A549 (cell line): Measurements from ENCODE around the gene FLII. TPM values are rescaled to one million over a fixed set of nuclear protein-coding genes. Genes with fewer than 3 reads are reported as not detected.

Source experiments
- ATAC-seq, 2 experiments: fragments of 200-7000 bp in 1 of 2; fragments of >200 bp in 1 of 2; cut with Nextera tagmentation in 1 of 2; cut with Tn5 transposase in 1 of 2; 3 replicates each; pipeline versions ENCODE4 v1.8.0 to v1.9.1; 2018 to 2020; ENCODE audit warnings: mild to moderate bottlenecking in 1 of 2, moderate library complexity in 1 of 2
- CTCF ChIA-PET: fragments of 300-600 bp; sonication (Branson Sonifier 250); formaldehyde crosslinking; extraction: SDS; loops from one replicate; lab custom pipeline; 2021; ENCODE audit warnings: antibody characterized with exemption, inconsistent platforms; lab: Yijun Ruan, JAX
- POLR2A ChIA-PET: fragments of 350-600 bp; formaldehyde crosslinking; extraction: SDS; loops from one replicate; lab custom pipeline; 2021; ENCODE audit warnings: antibody characterized with exemption, inconsistent platforms; lab: Yijun Ruan, JAX
- DNase-seq, 2 experiments: peaks; one replicate each; pipeline versions ENCODE4 v3.0.0 to v3.0.0-alpha.2; 2011 to 2016; ENCODE audit warnings: low read depth in 1 of 2, low spot score in 1 of 2
- FAIRE-seq: peaks from 2 replicates; lab custom pipeline; 2011; peaks lifted over from hg19 to GRCh38; lab: Jason Lieb, UNC
- H3K27ac ChIP-seq, 2 experiments: fragments of >200 bp; sonication (Bioruptor Twin); formaldehyde crosslinking; 3 replicates each; pipeline ENCODE4 v1.5.1; 2016 to 2017
- H3K4me1 ChIP-seq: fragments of >200 bp; sonication (Bioruptor Twin); formaldehyde crosslinking; 3 replicates; pipeline ENCODE4 v1.6.1; 2016
- H3K4me2 ChIP-seq: fragments of >200 bp; sonication (Bioruptor Twin); formaldehyde crosslinking; 3 replicates; pipeline ENCODE4 v1.6.1; 2016
- H3K4me3 ChIP-seq: fragments of >200 bp; sonication (Bioruptor Twin); formaldehyde crosslinking; 3 replicates; pipeline ENCODE4 v1.5.1; 2016
- H3K9me3 ChIP-seq: fragments of >200 bp; sonication (Bioruptor Twin); formaldehyde crosslinking; 3 replicates; pipeline ENCODE4 v1.6.1; 2016
- BHLHE40 ChIP-seq: IDR thresholded peaks from 2 replicates; pipeline ENCODE4 v1.6.1; 2012; ENCODE audit warnings: low read depth, low read length, inconsistent platforms
- CHD4 ChIP-seq: fragments of 200-600 bp; sonication (generic); IDR thresholded peaks from 2 replicates; pipeline ENCODE4 v1.6.1; 2016; ENCODE audit warnings: antibody characterized with exemption, mild to moderate bottlenecking, borderline replicate concordance
- EP300 ChIP-seq, 2 experiments: fragments of >200 bp; sonication (Bioruptor Twin); formaldehyde crosslinking; IDR thresholded peaks; 2 replicates in 1 of 2; 3 replicates in 1 of 2; pipeline ENCODE4 v1.6.1; 2016 to 2017
- FOSL2 ChIP-seq, 2 experiments: fragments of 450-650 bp in 1 of 2; fragments of >200 bp in 1 of 2; sonication (Bioruptor Twin) in 1 of 2; formaldehyde crosslinking; IDR thresholded peaks; 2 replicates each; pipeline versions ENCODE4 v1.5.0 to v1.6.1; 2016 to 2020; ENCODE audit warnings: mild to moderate bottlenecking in 1 of 2, moderate library complexity in 1 of 2
- HOXB5 ChIP-seq: fragments of 250-450 bp; sonication (Bioruptor Pico); IDR thresholded peaks from 2 replicates; pipeline ENCODE4 v1.5.0; 2020; ENCODE audit warnings: mild to moderate bottlenecking, moderate library complexity
- JUN ChIP-seq, 2 experiments: fragments of >200 bp; sonication (Bioruptor Twin); formaldehyde crosslinking; IDR thresholded peaks; 2 replicates in 1 of 2; 3 replicates in 1 of 2; pipeline ENCODE4 v1.6.1; 2016 to 2017
- MAZ ChIP-seq: fragments of 150-350 bp; IDR thresholded peaks from 2 replicates; pipeline ENCODE4 v1.6.1; 2014; ENCODE audit warnings: antibody characterized with exemption, low read depth, low read length, borderline replicate concordance
- PHF8 ChIP-seq: fragments of 200-600 bp; sonication (generic); IDR thresholded peaks from 2 replicates; pipeline ENCODE4 v1.6.1; 2016; ENCODE audit warnings: low read depth, mild to moderate bottlenecking, antibody characterized with exemption, moderate library complexity, borderline replicate concordance
- POLR2AphosphoS2 ChIP-seq: conservative IDR thresholded peaks from 2 replicates; pipeline ENCODE4 v1.6.1; 2012; ENCODE audit warnings: low read length, improper control_type of control experiment, inconsistent platforms
- RARB ChIP-seq: fragments of 250-450 bp; sonication (Bioruptor Pico); IDR thresholded peaks from 2 replicates; pipeline ENCODE4 v1.8.0; 2021; ENCODE audit warnings: mild to moderate bottlenecking, moderate library complexity
- RCOR1 ChIP-seq: fragments of 150-350 bp; IDR thresholded peaks from 2 replicates; pipeline ENCODE4 v1.6.1; 2014; ENCODE audit warnings: antibody characterized with exemption, low read length, low read depth
- RFX5 ChIP-seq: fragments of 450-650 bp; IDR thresholded peaks from 2 replicates; pipeline ENCODE4 v1.7.1; 2014; ENCODE audit warnings: antibody characterized with exemption, mild to moderate bottlenecking, moderate library complexity
- SREBF2 ChIP-seq: fragments of 450-650 bp; IDR thresholded peaks from 2 replicates; pipeline ENCODE4 v1.6.1; 2014; ENCODE audit warnings: mild to moderate bottlenecking, moderate library complexity
- TFCP2L1 ChIP-seq: fragments of 250-450 bp; sonication (Bioruptor Pico); IDR thresholded peaks from 2 replicates; pipeline ENCODE4 v1.5.0; 2021; ENCODE audit warnings: mild to moderate bottlenecking
- ZFP36 ChIP-seq: fragments of 450-650 bp; IDR thresholded peaks from 2 replicates; pipeline ENCODE4 v1.6.1; 2014; ENCODE audit warnings: borderline replicate concordance; ENCODE audit not compliant: partially characterized antibody
- WGBS: methylation state at CpG from one replicate; pipeline ENCODE4 v1.1.6; 2017; ENCODE audit errors: missing lambda C conversion rate; 5-methylcytosine and 5-hydroxymethylcytosine counted together
- polyA plus RNA-seq, 4 experiments: library from polyadenylated mRNA; depleted of rRNA in 3 of 4; stranded (reverse); fragments of >200 nt; fragmentation: RNase III in 1 of 4; extraction: RNeasy Plus Mini Kit Qiagen cat#74134 plus additional on column Dnase treatment in 1 of 4; gene quantifications; 2 replicates in 3 of 4; 3 replicates in 1 of 4; pipeline ENCODE4 v1.2.3, GENCODE V29; 2011 to 2017
- TF ChIP-seq, protein P1 (sequence below): fragments of >200 bp; sonication (Bioruptor Twin); formaldehyde crosslinking; IDR thresholded peaks from 2 replicates; pipeline ENCODE4 v1.6.1; 2016
- TF ChIP-seq, protein P2 (sequence below): fragments of >200 bp; sonication (Bioruptor Twin); formaldehyde crosslinking; IDR thresholded peaks from 3 replicates; pipeline ENCODE4 v1.6.1; 2016
- TF ChIP-seq, protein P3 (sequence below): fragments of >200 bp; sonication (Bioruptor Twin); formaldehyde crosslinking; IDR thresholded peaks from 3 replicates; pipeline ENCODE4 v1.5.1; 2016
- TF ChIP-seq, protein P4 (sequence below): fragments of 150-350 bp; IDR thresholded peaks from 2 replicates; pipeline ENCODE4 v1.6.1; 2014; ENCODE audit warnings: low read depth, mild to moderate bottlenecking, low read length
- TF ChIP-seq, protein P5 (sequence below): fragments of 450-650 bp; IDR thresholded peaks from 2 replicates; pipeline ENCODE4 v1.6.1; 2014; ENCODE audit warnings: antibody characterized with exemption
- TF ChIP-seq, protein P6 (sequence below): fragments of 200-600 bp; sonication (generic); IDR thresholded peaks from 2 replicates; pipeline ENCODE4 v1.6.1; 2016; ENCODE audit warnings: antibody characterized with exemption, mild to moderate bottlenecking, moderate library complexity

The FLII gene
- polyA plus RNA-seq, 2 of the 4 experiments (the other 2 are of a cell fraction), result 253 to 280 TPM

DNA sequence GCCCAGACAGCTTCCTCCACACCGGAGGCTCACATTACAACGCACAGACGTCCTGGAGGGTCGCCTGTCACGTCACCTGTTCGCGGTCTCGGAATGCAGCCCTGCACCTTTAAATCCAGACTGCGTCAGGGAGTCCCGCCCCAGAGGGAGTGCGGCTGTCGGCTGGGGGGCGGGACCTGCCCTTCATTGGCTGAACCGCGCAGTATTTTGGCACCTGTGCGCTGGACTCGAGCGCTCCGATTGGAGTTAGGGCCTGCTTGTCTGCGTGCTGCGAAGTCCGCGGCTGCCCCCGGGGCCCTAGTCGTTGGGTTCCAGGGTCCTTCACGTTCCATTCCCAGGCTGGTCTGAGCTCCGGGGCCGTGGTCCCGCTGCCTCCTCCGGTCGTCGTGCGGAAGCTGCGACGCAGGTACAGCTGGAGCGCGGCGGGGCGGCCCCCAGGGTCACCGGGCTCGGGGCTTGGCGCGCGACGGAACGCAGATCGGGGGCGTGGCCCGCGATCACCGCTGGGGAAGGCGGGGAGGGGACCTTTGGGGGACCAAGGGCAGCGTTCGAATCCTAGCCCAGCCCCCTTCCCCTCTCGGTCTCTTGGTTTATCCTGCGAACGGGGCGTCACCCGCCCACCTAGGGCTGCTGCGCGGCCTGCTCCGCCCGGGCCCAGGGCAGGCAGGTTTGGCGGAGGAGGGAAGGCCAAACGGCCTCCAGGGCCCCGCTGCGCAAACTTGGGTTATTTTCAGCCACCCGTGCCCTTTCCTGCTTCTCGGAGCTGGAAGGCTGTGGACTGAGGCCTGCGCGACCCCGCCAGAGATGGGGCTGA is 2.0 kb upstream of the FLII start, which contains the start of gene MIEF2 (continued):
- TF ChIP-seq CHD4 (no peak), RFX5 (no peak), ZFP36 (no peak), POLR2AphosphoS2 (no peak), RARB (no peak), HOXB5 (CRISPR knock-in tag) (no peak), FOSL2 (IDR thresholded peaks at IDR 0.05) (no peak), FOSL2 (CRISPR knock-in tag; IDR thresholded peaks at IDR 0.05) (no peak), SREBF2 (no peak), JUN (IDR thresholded peaks at IDR 0.05) (0 out of 5 replicates have a peak, but pooled peaks of 1 of the 2 experiments have one; percentile 28), EP300 (IDR thresholded peaks at IDR 0.05) (no peak)
- TF ChIP-seq, protein P1, sequence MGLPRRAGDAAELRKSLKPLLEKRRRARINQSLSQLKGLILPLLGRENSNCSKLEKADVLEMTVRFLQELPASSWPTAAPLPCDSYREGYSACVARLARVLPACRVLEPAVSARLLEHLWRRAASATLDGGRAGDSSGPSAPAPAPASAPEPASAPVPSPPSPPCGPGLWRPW, result no peak
- TF ChIP-seq, protein P2, sequence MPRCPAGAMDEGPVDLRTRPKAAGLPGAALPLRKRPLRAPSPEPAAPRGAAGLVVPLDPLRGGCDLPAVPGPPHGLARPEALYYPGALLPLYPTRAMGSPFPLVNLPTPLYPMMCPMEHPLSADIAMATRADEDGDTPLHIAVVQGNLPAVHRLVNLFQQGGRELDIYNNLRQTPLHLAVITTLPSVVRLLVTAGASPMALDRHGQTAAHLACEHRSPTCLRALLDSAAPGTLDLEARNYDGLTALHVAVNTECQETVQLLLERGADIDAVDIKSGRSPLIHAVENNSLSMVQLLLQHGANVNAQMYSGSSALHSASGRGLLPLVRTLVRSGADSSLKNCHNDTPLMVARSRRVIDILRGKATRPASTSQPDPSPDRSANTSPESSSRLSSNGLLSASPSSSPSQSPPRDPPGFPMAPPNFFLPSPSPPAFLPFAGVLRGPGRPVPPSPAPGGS, result 0 out of 3 replicates have a peak, but pooled peaks have one; percentile 24
- TF ChIP-seq, protein P3, sequence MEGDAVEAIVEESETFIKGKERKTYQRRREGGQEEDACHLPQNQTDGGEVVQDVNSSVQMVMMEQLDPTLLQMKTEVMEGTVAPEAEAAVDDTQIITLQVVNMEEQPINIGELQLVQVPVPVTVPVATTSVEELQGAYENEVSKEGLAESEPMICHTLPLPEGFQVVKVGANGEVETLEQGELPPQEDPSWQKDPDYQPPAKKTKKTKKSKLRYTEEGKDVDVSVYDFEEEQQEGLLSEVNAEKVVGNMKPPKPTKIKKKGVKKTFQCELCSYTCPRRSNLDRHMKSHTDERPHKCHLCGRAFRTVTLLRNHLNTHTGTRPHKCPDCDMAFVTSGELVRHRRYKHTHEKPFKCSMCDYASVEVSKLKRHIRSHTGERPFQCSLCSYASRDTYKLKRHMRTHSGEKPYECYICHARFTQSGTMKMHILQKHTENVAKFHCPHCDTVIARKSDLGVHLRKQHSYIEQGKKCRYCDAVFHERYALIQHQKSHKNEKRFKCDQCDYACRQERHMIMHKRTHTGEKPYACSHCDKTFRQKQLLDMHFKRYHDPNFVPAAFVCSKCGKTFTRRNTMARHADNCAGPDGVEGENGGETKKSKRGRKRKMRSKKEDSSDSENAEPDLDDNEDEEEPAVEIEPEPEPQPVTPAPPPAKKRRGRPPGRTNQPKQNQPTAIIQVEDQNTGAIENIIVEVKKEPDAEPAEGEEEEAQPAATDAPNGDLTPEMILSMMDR, result no peak
- TF ChIP-seq, protein P4, sequence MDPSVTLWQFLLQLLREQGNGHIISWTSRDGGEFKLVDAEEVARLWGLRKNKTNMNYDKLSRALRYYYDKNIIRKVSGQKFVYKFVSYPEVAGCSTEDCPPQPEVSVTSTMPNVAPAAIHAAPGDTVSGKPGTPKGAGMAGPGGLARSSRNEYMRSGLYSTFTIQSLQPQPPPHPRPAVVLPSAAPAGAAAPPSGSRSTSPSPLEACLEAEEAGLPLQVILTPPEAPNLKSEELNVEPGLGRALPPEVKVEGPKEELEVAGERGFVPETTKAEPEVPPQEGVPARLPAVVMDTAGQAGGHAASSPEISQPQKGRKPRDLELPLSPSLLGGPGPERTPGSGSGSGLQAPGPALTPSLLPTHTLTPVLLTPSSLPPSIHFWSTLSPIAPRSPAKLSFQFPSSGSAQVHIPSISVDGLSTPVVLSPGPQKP, result no peak
- TF ChIP-seq, all 56 proteins: peak for 8

DNA sequence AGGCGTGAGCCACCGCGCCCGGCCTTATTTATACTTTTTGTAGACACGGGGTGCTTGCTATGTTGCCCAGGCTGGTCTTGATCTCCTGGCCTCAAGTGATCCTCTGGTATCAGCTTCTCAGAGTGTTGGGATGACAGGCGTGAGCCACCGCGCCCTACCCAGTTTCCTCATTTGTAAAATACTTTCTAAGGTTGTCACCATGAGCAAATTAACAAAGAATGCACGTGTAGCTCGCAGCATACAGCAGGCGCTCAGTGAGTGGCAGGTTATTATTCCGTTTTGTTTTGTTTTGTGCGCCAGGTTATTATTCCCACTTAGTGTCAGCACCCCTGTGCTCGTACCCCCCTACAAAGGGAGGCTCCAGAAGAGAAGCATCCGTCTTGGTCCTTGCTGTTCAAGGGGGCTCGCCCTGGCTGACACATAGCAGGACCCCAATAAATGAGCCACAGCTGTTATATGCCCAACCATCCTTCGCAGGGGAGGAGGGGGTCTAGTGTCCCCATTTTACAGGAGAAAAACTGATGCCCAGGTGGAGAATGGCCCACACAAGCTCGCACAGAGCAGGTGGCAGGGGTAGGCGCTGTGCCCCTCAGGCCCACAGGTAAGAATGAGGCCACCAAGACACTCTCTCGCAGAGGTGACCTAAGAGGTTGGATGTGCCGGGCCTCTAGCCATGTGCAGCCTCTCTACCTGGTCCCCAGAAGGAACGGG is 1.2 kb upstream of the FLII start:
- ATAC-seq (peak; percentile 1; a peak in 5 of 6 replicates), FAIRE-seq (no peak), DNase-seq (peak in 1 of 2 experiments; percentile 69)
- peaks cover 31% of the 10 kb centered on the region for H3K4me1 ChIP-seq
- POLR2A ChIA-PET, result interaction anchor here (0.7 kb wide), 1 partner anchor 36 kb away, joined by 6 read pairs; no protein-coding TSS in a partner anchor
- peak overlapping the region; percentile 76 for H3K4me3 ChIP-seq
- peak overlapping the region; percentile 84 to 91 for H3K27ac ChIP-seq
- H3K4me2 ChIP-seq, result peak overlapping the region; percentile 94
- TF ChIP-seq TFCP2L1 (CRISPR knock-in tag), result peak; percentile 15; the same call in 1 of the 2 replicates
- no peak for TF ChIP-seq FOSL2 (IDR thresholded peaks at IDR 0.05)
- peak; percentile 37; the same call in 1 of the 2 replicates for TF ChIP-seq FOSL2 (CRISPR knock-in tag; IDR thresholded peaks at IDR 0.05)
- TF ChIP-seq RFX5, result no peak
- no peaks in the 10 kb centered on the region for H3K9me3 ChIP-seq
- WGBS, result 36% methylated on average over 22 of the region's 22 CpGs
- CTCF ChIA-PET, result interaction anchor here (0.7 to 8.5 kb wide), 6 partner anchors 12 to 62 kb away, joined by 3 to 59 read pairs (median 6); no protein-coding TSS in a partner anchor

DNA sequence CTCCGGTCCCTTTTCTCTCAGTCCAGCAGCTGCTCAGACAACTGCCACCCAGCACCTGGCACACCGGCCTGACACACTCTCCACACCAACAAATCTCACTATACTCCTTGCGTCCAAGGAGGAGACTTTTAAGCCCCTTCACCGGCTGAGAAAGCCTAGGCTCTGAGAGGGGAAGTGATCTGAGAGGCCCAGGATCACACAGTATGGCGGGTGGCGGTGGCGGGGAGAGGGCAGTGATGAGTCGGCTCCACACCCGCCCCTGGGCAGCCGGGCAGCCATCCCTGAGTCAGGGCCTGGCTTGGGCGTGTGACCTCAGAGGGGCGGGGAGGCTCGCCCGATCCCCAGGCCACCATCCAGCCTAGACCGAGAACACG is 569 bp downstream of the FLII start:
- H3K4me2 ChIP-seq, result peak overlapping the region; percentile 94
- CTCF ChIA-PET, result interaction anchor here (1.7 to 2.9 kb wide), 3 partner anchors 10 to 22 kb away, joined by 3 to 34 read pairs (median 5); no protein-coding TSS in a partner anchor
- DNase-seq, result peak; percentile 87 to 92
- peak overlapping the region; percentile 66 for H3K4me3 ChIP-seq
- WGBS, result under 1% methylated on average over 10 of the region's 16 CpGs
- peak overlapping the region; percentile 91 to 97 for H3K27ac ChIP-seq
- peak; percentile 64 to 83 for ATAC-seq
- H3K4me1 ChIP-seq, result peaks cover 31% of the 10 kb centered on the region
- no peak for FAIRE-seq
- POLR2A ChIA-PET, result no interaction called here
- no peaks in the 10 kb centered on the region for H3K9me3 ChIP-seq
- TF ChIP-seq RCOR1, result no peak
- no peak for TF ChIP-seq ZFP36
- TF ChIP-seq, protein P5, sequence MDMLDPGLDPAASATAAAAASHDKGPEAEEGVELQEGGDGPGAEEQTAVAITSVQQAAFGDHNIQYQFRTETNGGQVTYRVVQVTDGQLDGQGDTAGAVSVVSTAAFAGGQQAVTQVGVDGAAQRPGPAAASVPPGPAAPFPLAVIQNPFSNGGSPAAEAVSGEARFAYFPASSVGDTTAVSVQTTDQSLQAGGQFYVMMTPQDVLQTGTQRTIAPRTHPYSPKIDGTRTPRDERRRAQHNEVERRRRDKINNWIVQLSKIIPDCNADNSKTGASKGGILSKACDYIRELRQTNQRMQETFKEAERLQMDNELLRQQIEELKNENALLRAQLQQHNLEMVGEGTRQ, result no peak
- no peak for TF ChIP-seq BHLHE40
- TF ChIP-seq, protein P6, sequence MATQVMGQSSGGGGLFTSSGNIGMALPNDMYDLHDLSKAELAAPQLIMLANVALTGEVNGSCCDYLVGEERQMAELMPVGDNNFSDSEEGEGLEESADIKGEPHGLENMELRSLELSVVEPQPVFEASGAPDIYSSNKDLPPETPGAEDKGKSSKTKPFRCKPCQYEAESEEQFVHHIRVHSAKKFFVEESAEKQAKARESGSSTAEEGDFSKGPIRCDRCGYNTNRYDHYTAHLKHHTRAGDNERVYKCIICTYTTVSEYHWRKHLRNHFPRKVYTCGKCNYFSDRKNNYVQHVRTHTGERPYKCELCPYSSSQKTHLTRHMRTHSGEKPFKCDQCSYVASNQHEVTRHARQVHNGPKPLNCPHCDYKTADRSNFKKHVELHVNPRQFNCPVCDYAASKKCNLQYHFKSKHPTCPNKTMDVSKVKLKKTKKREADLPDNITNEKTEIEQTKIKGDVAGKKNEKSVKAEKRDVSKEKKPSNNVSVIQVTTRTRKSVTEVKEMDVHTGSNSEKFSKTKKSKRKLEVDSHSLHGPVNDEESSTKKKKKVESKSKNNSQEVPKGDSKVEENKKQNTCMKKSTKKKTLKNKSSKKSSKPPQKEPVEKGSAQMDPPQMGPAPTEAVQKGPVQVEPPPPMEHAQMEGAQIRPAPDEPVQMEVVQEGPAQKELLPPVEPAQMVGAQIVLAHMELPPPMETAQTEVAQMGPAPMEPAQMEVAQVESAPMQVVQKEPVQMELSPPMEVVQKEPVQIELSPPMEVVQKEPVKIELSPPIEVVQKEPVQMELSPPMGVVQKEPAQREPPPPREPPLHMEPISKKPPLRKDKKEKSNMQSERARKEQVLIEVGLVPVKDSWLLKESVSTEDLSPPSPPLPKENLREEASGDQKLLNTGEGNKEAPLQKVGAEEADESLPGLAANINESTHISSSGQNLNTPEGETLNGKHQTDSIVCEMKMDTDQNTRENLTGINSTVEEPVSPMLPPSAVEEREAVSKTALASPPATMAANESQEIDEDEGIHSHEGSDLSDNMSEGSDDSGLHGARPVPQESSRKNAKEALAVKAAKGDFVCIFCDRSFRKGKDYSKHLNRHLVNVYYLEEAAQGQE, result no peak
- no peak for TF ChIP-seq PHF8
- 0 out of 2 replicates have a peak, but pooled peaks have one; percentile 51 for TF ChIP-seq MAZ
- 0 out of 2 replicates have a peak, but pooled peaks have one; percentile 41 for TF ChIP-seq POLR2AphosphoS2
